Embryonic facial prominence (tissue), 1 donor: Measurements from ENCODE around the gene SFXN2.
"Not testable (repeated sequence)": the region's sequence is repeated elsewhere in the genome, so short reads cannot be mapped to it uniquely, and the experiment has no call there.

Experiments
- DNase-seq: peaks from one replicate; pipeline ENCODE4 v3.0.0-alpha.2; 2016; ENCODE audit errors: extremely low spot score

The SFXN2 gene

GRCh38 chr10:102679596-102679995 lies 34.8 kb upstream of the SFXN2 start:
- DNase-seq, result no peak

GRCh38 chr10:102681696-102682095 lies 32.7 kb upstream of the SFXN2 start:
- DNase-seq, result no peak

GRCh38 chr10:102682416-102682815 lies 32.0 kb upstream of the SFXN2 start:
- DNase-seq, result no peak

- no peak for DNase-seq
Observed at GRCh38 chr10:102682981-102683380, 31.5 kb upstream of the SFXN2 start.

GRCh38 chr10:102683736-102684135 lies 30.7 kb upstream of the SFXN2 start:
- DNase-seq, result no peak

- no peak for DNase-seq
Observed at GRCh38 chr10:102691285-102692066, 23.0 kb upstream of the SFXN2 start.

GRCh38 chr10:102695401-102695800 lies 19.0 kb upstream of the SFXN2 start:
- not testable (repeated sequence) for DNase-seq

GRCh38 chr10:102696736-102697135 lies 17.7 kb upstream of the SFXN2 start:
- DNase-seq, result no peak

- no peak for DNase-seq
Observed at GRCh38 chr10:102698894-102699293, 15.5 kb upstream of the SFXN2 start.

- no peak for DNase-seq
Observed at GRCh38 chr10:102701272-102701671, 13.2 kb upstream of the SFXN2 start.

GRCh38 chr10:102701796-102702195 lies 12.6 kb upstream of the SFXN2 start:
- no peak for DNase-seq

GRCh38 chr10:102702742-102703141 lies 11.7 kb upstream of the SFXN2 start:
- no peak for DNase-seq

- no peak for DNase-seq
Observed at GRCh38 chr10:102704915-102705314, 9.5 kb upstream of the SFXN2 start.

GRCh38 chr10:102705531-102705930 lies 8.9 kb upstream of the SFXN2 start:
- no peak for DNase-seq

- no peak for DNase-seq
Observed at GRCh38 chr10:102710609-102711008, 3.8 kb upstream of the SFXN2 start.

GRCh38 chr10:102712089-102712488 lies 2.3 kb upstream of the SFXN2 start:
- no peak for DNase-seq

- no peak for DNase-seq
Observed at GRCh38 chr10:102712843-102713538, 1.4 kb upstream of the SFXN2 start.

GRCh38 chr10:102713539-102713813 lies 960 bp upstream of the SFXN2 start:
- DNase-seq, result no peak

GRCh38 chr10:102713814-102714620 lies 419 bp upstream of the SFXN2 start, which contains the start of gene ARL3:
Gene ARL3 (minus strand): TSS chr10:102714397. CDS start chr10:102714275, 122 bp downstream.
- peak; percentile 96 for DNase-seq

GRCh38 chr10:102715880-102716279 lies 1.4 kb downstream of the SFXN2 start:
- no peak for DNase-seq

- DNase-seq, result not testable (repeated sequence)
Observed at GRCh38 chr10:102716900-102717565, 2.6 kb downstream of the SFXN2 start.

GRCh38 chr10:102718220-102718619 lies 3.8 kb downstream of the SFXN2 start:
- no peak for DNase-seq
